ENCODE measurements around the gene HIP1. TPM values are rescaled to one million over a fixed set of nuclear protein-coding genes. Genes with fewer than 3 reads are reported as not detected.
"Not testable (repeated sequence)": the region's sequence is repeated elsewhere in the genome, so short reads cannot be mapped to it uniquely, and the experiment has no call there.

The HIP1 gene
- total and polyA plus RNA-seq, 2 of the 13 experiments (the other 11 are each of a cell fraction or from before 2014, with no cell fraction given), result 4.5 to 6.2 TPM

DNA sequence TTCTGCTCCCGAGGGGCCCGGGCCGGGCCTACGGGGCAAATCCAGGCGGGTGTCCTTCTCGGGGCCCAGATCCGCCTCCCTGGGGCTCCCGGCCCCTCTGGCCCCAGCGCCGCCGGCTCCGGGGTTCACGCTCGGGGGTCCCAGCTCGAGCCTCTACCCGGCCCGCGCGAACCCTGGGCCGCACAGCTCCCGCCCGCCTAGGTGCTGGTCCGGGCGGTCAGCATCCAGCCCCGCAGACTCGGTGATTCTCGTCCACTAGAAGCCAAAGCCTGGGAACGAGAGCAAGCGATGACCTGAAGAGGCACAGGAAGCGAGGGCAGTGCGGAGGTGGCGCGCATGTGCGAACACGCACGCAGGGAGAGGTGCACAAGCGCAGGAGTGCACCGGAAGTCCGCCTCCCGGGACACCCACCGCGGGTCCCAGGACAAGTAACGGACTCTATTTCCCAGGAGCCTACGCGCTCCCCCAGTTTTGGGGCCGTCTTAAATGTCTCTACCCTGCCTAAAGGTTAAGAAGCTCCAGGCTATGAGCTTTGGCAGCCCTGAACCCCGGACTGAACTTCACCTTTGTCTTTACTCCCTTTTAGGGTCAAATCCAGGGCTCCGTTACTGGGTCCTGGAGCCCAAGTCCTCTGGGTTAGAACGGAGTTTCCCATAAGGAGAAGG is 252.6 kb downstream of the HIP1 start, which contains the start of gene POM121C (continued):
- TF ChIP-seq, protein P1, sequence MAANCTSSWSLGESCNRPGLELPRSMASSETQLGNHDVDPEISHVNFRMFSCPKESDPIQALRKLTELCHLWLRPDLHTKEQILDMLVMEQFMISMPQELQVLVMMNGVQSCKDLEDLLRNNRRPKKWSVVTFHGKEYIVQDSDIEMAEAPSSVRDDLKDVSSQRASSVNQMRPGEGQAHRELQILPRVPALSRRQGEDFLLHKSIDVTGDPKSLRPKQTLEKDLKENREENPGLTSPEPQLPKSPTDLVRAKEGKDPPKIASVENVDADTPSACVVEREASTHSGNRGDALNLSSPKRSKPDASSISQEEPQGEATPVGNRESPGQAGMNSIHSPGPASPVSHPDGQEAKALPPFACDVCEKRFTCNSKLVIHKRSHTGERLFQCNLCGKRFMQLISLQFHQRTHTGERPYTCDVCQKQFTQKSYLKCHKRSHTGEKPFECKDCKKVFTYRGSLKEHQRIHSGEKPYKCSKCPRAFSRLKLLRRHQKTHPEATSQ (CRISPR knock-in tag; IDR thresholded peaks at IDR 0.05; ENCODE audit: borderline replicate concordance), result peak; percentile 36; the same call in 1 of the 2 replicates
- TF ChIP-seq, protein P2, sequence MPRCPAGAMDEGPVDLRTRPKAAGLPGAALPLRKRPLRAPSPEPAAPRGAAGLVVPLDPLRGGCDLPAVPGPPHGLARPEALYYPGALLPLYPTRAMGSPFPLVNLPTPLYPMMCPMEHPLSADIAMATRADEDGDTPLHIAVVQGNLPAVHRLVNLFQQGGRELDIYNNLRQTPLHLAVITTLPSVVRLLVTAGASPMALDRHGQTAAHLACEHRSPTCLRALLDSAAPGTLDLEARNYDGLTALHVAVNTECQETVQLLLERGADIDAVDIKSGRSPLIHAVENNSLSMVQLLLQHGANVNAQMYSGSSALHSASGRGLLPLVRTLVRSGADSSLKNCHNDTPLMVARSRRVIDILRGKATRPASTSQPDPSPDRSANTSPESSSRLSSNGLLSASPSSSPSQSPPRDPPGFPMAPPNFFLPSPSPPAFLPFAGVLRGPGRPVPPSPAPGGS (CRISPR knock-in tag; IDR thresholded peaks at IDR 0.05), result peak; percentile 38; the same call in 1 of the 2 replicates
- TF ChIP-seq BORCS8-MEF2B (CRISPR knock-in tag; IDR thresholded peaks at IDR 0.05) (peak; percentile 69; the same call in 1 of the 2 replicates), ZFY (CRISPR knock-in tag; IDR thresholded peaks at IDR 0.05) (peak; percentile 86), ATF7-NPFF (CRISPR knock-in tag; IDR thresholded peaks at IDR 0.05; ENCODE audit: low read depth) (peak; percentile 54; the same call in 1 of the 2 replicates), ZNF430 (CRISPR knock-in tag; IDR thresholded peaks at IDR 0.05) (peak; percentile 86; the same call in 1 of the 2 replicates), ZZZ3 (CRISPR knock-in tag; IDR thresholded peaks at IDR 0.05; ENCODE audit: borderline replicate concordance) (0 out of 2 replicates have a peak, but pooled peaks have one; percentile 58), SOX6 (CRISPR knock-in tag; IDR thresholded peaks at IDR 0.05) (peak; percentile 48; the same call in 1 of the 2 replicates), PITX1 (CRISPR knock-in tag; IDR thresholded peaks at IDR 0.05) (peak; percentile 21; the same call in 1 of the 2 replicates), NFAT5 (CRISPR knock-in tag; IDR thresholded peaks at IDR 0.05) (peak; percentile 40; the same call in 1 of the 2 replicates), SNAPC2 (CRISPR knock-in tag; IDR thresholded peaks at IDR 0.05) (0 out of 2 replicates have a peak, but pooled peaks have one; percentile 33), ZNF83 (CRISPR knock-in tag; IDR thresholded peaks at IDR 0.05; ENCODE audit: borderline replicate concordance) (0 out of 2 replicates have a peak, but pooled peaks have one; percentile 56), RXRA (CRISPR knock-in tag; IDR thresholded peaks at IDR 0.05) (peak; percentile 21), SRY (CRISPR knock-in tag; IDR thresholded peaks at IDR 0.05) (peak; percentile 73; the same call in 1 of the 2 replicates), NR2F1 (CRISPR knock-in tag; IDR thresholded peaks at IDR 0.05) (peak in 1 of 2 experiments; percentile 22; a peak in 1 of 4 replicates), GABPB1 (CRISPR knock-in tag; IDR thresholded peaks at IDR 0.05) (peak; percentile 95), ZNF124 (CRISPR knock-in tag; IDR thresholded peaks at IDR 0.05) (0 out of 2 replicates have a peak, but pooled peaks have one; percentile 57)
- not testable (repeated sequence) for TF ChIP-seq SOX6 (IDR thresholded peaks at IDR 0.05)
- TF ChIP-seq, protein P3, sequence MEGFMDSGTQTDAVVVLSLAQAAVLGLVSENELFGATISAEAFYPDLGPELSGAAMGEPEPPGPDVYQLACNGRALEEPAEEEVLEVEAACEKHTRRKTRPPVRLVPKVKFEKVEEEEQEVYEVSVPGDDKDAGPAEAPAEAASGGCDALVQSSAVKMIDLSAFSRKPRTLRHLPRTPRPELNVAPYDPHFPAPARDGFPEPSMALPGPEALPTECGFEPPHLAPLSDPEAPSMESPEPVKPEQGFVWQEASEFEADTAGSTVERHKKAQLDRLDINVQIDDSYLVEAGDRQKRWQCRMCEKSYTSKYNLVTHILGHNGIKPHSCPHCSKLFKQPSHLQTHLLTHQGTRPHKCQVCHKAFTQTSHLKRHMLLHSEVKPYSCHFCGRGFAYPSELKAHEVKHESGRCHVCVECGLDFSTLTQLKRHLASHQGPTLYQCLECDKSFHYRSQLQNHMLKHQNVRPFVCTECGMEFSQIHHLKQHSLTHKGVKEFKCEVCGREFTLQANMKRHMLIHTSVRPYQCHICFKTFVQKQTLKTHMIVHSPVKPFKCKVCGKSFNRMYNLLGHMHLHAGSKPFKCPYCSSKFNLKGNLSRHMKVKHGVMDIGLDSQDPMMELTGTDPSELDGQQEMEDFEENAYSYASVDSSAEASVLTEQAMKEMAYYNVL (CRISPR knock-in tag; IDR thresholded peaks at IDR 0.05; ENCODE audit: borderline replicate concordance), result peak; percentile 62; the same call in 1 of the 2 replicates

Data from HepG2 (cell line).